ENCODE data around the gene CASP10. TPM values are rescaled to one million over a fixed set of nuclear protein-coding genes. Genes with fewer than 3 reads are reported as not detected.

The CASP10 gene
- total and polyA plus RNA-seq, 9 of the 15 experiments (the other 6 are each of a cell fraction or from before 2014, with no cell fraction given): 7.1 to 20.4 (median 10.8) TPM

DNA sequence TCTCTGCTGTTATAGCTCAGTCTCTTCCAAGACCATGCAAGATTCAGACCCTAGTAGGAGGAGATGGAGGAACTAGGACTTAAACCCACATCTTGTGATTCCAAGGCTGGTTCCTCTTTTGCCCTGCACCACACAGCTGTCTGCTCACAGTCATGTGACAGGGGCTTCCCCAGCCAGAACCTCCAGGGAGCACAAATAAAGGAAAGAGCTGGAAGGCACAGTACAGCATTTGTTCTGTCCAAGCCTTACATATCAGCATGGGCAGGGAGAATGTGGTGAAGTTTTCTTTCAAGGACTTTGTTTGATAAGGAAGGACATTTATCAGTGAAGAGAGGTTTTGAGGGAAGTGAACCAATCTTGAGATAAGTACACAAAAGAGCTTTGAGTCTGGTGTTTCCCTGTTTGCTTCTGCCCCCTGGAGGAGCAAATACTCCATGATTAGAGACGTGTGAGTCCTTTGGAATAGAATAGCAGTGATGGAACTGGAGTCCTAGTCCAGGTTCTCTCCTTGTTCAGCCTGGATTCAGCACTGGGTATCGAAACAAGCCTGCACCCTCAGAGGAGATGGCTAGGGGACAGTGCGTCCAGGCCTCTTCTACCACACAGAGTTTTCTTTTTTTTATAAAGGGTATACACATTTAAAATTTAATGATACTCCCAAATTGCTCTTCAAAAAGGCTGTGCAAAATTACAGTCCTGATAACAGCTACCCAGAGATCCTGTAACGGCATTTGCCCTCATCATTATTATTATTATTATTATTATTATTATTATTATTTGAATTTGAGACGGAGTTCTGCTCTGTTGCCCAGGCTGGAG lies 24.6 kb upstream of the CASP10 start (continued):
- TF ChIP-seq DLX4 (CRISPR knock-in tag; IDR thresholded peaks at IDR 0.05) (no peak), ZNF311 (CRISPR knock-in tag; IDR thresholded peaks at IDR 0.05) (no peak), RBM39 (optimal IDR thresholded peaks at IDR 0.05; ENCODE audit: low read depth, low read length) (no peak), ZNF436 (CRISPR knock-in tag; IDR thresholded peaks at IDR 0.05) (no peak), MAFG (tag; conservative IDR thresholded peaks at IDR 0.05) (no peak), ZNF23 (CRISPR knock-in tag; IDR thresholded peaks at IDR 0.05) (no peak), PPARD (CRISPR knock-in tag; IDR thresholded peaks at IDR 0.05) (no peak), RBM22 (IDR thresholded peaks at IDR 0.05; ENCODE audit: low read depth, low read length, poor library complexity, severe bottlenecking) (no peak), CCAR2 (IDR thresholded peaks at IDR 0.05; ENCODE audit: low read depth, low read length) (no peak), JUN (IDR thresholded peaks at IDR 0.05; ENCODE audit: borderline replicate concordance, low read depth, low read length) (no peak), JUN (CRISPR knock-in tag; IDR thresholded peaks at IDR 0.05; ENCODE audit: borderline replicate concordance) (no peak), HDGF (IDR thresholded peaks at IDR 0.05) (no peak), MED1 (CRISPR knock-in tag; IDR thresholded peaks at IDR 0.05; ENCODE audit: borderline replicate concordance) (no peak), HDAC2 (IDR thresholded peaks at IDR 0.05) (0 out of 2 replicates have a peak, but pooled peaks have one; percentile 65), MYBL2 (IDR thresholded peaks at IDR 0.05; ENCODE audit: low read depth) (no peak), MYBL2 (CRISPR knock-in tag; IDR thresholded peaks at IDR 0.05; ENCODE audit: borderline replicate concordance) (no peak), PCBP1 (IDR thresholded peaks at IDR 0.05; ENCODE audit: low read depth, low read length, poor library complexity, severe bottlenecking) (no peak)
- TF ChIP-seq, protein P1, sequence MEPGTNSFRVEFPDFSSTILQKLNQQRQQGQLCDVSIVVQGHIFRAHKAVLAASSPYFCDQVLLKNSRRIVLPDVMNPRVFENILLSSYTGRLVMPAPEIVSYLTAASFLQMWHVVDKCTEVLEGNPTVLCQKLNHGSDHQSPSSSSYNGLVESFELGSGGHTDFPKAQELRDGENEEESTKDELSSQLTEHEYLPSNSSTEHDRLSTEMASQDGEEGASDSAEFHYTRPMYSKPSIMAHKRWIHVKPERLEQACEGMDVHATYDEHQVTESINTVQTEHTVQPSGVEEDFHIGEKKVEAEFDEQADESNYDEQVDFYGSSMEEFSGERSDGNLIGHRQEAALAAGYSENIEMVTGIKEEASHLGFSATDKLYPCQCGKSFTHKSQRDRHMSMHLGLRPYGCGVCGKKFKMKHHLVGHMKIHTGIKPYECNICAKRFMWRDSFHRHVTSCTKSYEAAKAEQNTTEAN (CRISPR knock-in tag; IDR thresholded peaks at IDR 0.05): no peak
- TF ChIP-seq, protein P2, sequence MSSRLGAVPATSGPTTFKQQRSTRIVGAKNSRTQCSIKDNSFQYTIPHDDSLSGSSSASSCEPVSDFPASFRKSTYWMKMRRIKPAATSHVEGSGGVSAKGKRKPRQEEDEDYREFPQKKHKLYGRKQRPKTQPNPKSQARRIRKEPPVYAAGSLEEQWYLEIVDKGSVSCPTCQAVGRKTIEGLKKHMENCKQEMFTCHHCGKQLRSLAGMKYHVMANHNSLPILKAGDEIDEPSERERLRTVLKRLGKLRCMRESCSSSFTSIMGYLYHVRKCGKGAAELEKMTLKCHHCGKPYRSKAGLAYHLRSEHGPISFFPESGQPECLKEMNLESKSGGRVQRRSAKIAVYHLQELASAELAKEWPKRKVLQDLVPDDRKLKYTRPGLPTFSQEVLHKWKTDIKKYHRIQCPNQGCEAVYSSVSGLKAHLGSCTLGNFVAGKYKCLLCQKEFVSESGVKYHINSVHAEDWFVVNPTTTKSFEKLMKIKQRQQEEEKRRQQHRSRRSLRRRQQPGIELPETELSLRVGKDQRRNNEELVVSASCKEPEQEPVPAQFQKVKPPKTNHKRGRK (tag; IDR thresholded peaks at IDR 0.05): no peak
- TF ChIP-seq, protein P3, sequence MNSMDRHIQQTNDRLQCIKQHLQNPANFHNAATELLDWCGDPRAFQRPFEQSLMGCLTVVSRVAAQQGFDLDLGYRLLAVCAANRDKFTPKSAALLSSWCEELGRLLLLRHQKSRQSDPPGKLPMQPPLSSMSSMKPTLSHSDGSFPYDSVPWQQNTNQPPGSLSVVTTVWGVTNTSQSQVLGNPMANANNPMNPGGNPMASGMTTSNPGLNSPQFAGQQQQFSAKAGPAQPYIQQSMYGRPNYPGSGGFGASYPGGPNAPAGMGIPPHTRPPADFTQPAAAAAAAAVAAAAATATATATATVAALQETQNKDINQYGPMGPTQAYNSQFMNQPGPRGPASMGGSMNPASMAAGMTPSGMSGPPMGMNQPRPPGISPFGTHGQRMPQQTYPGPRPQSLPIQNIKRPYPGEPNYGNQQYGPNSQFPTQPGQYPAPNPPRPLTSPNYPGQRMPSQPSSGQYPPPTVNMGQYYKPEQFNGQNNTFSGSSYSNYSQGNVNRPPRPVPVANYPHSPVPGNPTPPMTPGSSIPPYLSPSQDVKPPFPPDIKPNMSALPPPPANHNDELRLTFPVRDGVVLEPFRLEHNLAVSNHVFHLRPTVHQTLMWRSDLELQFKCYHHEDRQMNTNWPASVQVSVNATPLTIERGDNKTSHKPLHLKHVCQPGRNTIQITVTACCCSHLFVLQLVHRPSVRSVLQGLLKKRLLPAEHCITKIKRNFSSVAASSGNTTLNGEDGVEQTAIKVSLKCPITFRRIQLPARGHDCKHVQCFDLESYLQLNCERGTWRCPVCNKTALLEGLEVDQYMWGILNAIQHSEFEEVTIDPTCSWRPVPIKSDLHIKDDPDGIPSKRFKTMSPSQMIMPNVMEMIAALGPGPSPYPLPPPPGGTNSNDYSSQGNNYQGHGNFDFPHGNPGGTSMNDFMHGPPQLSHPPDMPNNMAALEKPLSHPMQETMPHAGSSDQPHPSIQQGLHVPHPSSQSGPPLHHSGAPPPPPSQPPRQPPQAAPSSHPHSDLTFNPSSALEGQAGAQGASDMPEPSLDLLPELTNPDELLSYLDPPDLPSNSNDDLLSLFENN (IDR thresholded peaks at IDR 0.05; ENCODE audit: low read depth in 2 of 2, low read length in 2 of 2): no peak

Measured in K562 (cell line).